Peyer's patch (tissue), 4 donors: ENCODE results near the gene CCDC197.

Source experiments
- CTCF ChIP-seq, 6 experiments: fragments of 450-650 bp in 4 of 6; fragments of 200-600 bp in 2 of 6; sonication (generic) in 1 of 6; IDR thresholded peaks; one replicate each; pipeline ENCODE4 v1.5.1; 2017 to 2019; ENCODE audit warnings: antibody characterized with exemption in 6 of 6, mild to moderate bottlenecking in 3 of 6, moderate library complexity in 1 of 6
- POLR2A ChIP-seq, 2 donors: fragments of 450-650 bp; IDR thresholded peaks; one replicate each; pipeline ENCODE4 v1.5.1; 2017; ENCODE audit warnings: antibody characterized with exemption in 2 of 2, mild to moderate bottlenecking in 2 of 2, moderate library complexity in 2 of 2

DNA sequence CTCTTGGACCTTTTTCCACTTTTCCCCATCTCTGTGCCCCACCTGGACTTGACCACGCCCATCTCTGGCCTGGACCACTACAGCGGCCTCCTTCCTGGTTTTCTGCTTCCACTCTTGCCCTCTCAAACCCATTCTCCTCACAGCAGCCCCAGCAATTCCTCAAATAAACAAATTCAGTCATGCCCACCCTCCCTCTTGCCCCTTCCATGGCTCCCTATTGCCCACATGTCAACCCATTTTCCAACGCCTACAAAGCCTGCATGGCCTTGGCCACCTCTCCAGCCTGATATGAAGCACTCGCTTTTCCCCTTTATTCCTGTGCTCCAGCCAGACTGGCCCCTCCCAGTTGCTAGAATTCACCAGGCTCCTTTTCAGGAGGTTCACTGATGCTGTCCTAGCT is 23.2 kb downstream of the CCDC197 start:
- TF ChIP-seq CTCF (IDR thresholded peaks at IDR 0.05) = no peak
- no peak for TF ChIP-seq POLR2A (IDR thresholded peaks at IDR 0.05)
